Thyroid gland (tissue), 4 donors: ENCODE data around the gene CCDC50. TPM values are rescaled to one million over a fixed set of nuclear protein-coding genes. Genes with fewer than 3 reads are reported as not detected.

Experiments
- DNase-seq, 2 donors: peaks; one replicate each; pipeline ENCODE4 v3.0.0-alpha.2; 2019
- H3K27ac ChIP-seq, 3 donors: fragments of 200-600 bp; sonication (generic); 1 replicate in 2 of 3; 2 replicates in 1 of 3; pipeline ENCODE4 v1.5.1; 2016 to 2019; ENCODE audit warnings: mild to moderate bottlenecking in 1 of 3, moderate library complexity in 1 of 3
- H3K27me3 ChIP-seq: fragments of 200-600 bp; sonication (generic); one replicate; pipeline ENCODE4 v1.5.1; 2019
- H3K36me3 ChIP-seq, 2 donors: fragments of 200-600 bp; sonication (generic); one replicate each; pipeline ENCODE4 v1.5.1; 2016 to 2019
- H3K4me1 ChIP-seq, 2 donors: fragments of 200-600 bp; sonication (generic); one replicate each; pipeline ENCODE4 v1.5.1; 2017 to 2019
- H3K4me3 ChIP-seq, 3 donors: fragments of 200-600 bp; sonication (generic); replicated peaks in 1 of 3; 1 replicate in 2 of 3; 2 replicates in 1 of 3; pipeline ENCODE4 v1.5.1; 2016; ENCODE audit warnings: mild to moderate bottlenecking in 1 of 3
- H3K9me3 ChIP-seq: fragments of 200-600 bp; sonication (generic); one replicate; pipeline ENCODE4 v1.5.1; 2017
- CTCF ChIP-seq, 6 experiments: fragments of 200-600 bp in 3 of 6; fragments of 450-650 bp in 3 of 6; sonication (generic) in 3 of 6; IDR thresholded peaks; one replicate each; pipeline ENCODE4 v1.5.1; 2016 to 2019; ENCODE audit warnings: antibody characterized with exemption in 6 of 6, mild to moderate bottlenecking in 2 of 6, inconsistent platforms in 1 of 6, moderate library complexity in 1 of 6
- POLR2A ChIP-seq, 2 donors: fragments of 450-650 bp; IDR thresholded peaks; one replicate each; pipeline ENCODE4 v1.6.1; 2017; ENCODE audit warnings: antibody characterized with exemption in 2 of 2, mild to moderate bottlenecking in 2 of 2, moderate library complexity in 1 of 2
- WGBS, 2 donors: methylation state at CpG; one replicate each; pipeline ENCODE4 v1.1.5; 2017; 5-methylcytosine and 5-hydroxymethylcytosine counted together
- intact Hi-C: fragments of 100-400 bp; cut with DNase I; formaldehyde crosslinking; loops from one replicate; pipeline ENCODE4 v1.15.1; 2023
- total RNA-seq, 4 donors: library from RNA; depleted of rRNA; stranded (reverse); fragments of >200 nt; gene quantifications; one replicate each; pipeline ENCODE4 v1.2.3, GENCODE V29; 2016

CCDC50 gene
- total RNA-seq, 4 donors from 2014 or later = 63.3 to 104 (median 91.1) TPM

GRCh38 chr3:191358929-191359328 is 29.7 kb downstream of the CCDC50 start:
- DNase-seq = no peak
- no peaks in the 10 kb centered on the region for H3K27me3 ChIP-seq
- TF ChIP-seq CTCF (IDR thresholded peaks at IDR 0.05) (no peak), POLR2A (IDR thresholded peaks at IDR 0.05) (no peak)
- 72 to 91% methylated on average over 2 of the region's 2 CpGs for WGBS, 2 donors
- no peak overlapping the region for H3K27ac ChIP-seq
- intact Hi-C loops = no loop called here
- no peak overlapping the region for H3K4me3 ChIP-seq
- H3K9me3 ChIP-seq = no peaks in the 10 kb centered on the region
- H3K36me3 ChIP-seq = peaks cover 0 to 7% of the 10 kb centered on the region in 2 donors
- H3K4me1 ChIP-seq = peaks cover 14 to 29% of the 10 kb centered on the region in 2 donors

- peaks cover 14 to 25% of the 10 kb centered on the region in 2 donors for H3K4me1 ChIP-seq
- H3K4me3 ChIP-seq = no peak overlapping the region
- DNase-seq = no peak
- H3K9me3 ChIP-seq = no peaks in the 10 kb centered on the region
- H3K27ac ChIP-seq = no peak overlapping the region
- intact Hi-C loops = no loop called here
- TF ChIP-seq CTCF (IDR thresholded peaks at IDR 0.05) = no peak
- TF ChIP-seq POLR2A (IDR thresholded peaks at IDR 0.05) = no peak
- 91 to 96% methylated on average over 3 of the region's 3 CpGs for WGBS, 2 donors
- no peaks in the 10 kb centered on the region for H3K27me3 ChIP-seq
- H3K36me3 ChIP-seq = peaks cover 0 to 12% of the 10 kb centered on the region in 2 donors
Measured at GRCh38 chr3:191360620-191361019, 31.4 kb downstream of the CCDC50 start.

GRCh38 chr3:191361456-191361855 is 32.3 kb downstream of the CCDC50 start:
- intact Hi-C loops = no loop called here
- 100% methylated on average over 1 of the region's 1 CpG for WGBS, 2 donors

GRCh38 chr3:191362037-191362436 is 32.8 kb downstream of the CCDC50 start:
- H3K27me3 ChIP-seq = no peaks in the 10 kb centered on the region
- 38 to 39% methylated on average over 4 of the region's 4 CpGs for WGBS, 2 donors
- no peak overlapping the region for H3K27ac ChIP-seq
- TF ChIP-seq POLR2A (IDR thresholded peaks at IDR 0.05) (no peak), CTCF (IDR thresholded peaks at IDR 0.05) (no peak)
- H3K36me3 ChIP-seq = peaks cover 0 to 12% of the 10 kb centered on the region in 2 donors
- peak; percentile 55 to 61 for DNase-seq
- intact Hi-C loops = no loop called here
- peaks cover 7 to 11% of the 10 kb centered on the region in 2 donors for H3K4me1 ChIP-seq
- H3K9me3 ChIP-seq = no peaks in the 10 kb centered on the region
- no peak overlapping the region for H3K4me3 ChIP-seq

More at GRCh38 chr3:191361456-191361855, 32.3 kb downstream of the CCDC50 start:
- Histone ChIP-seq H3K4me1 (peaks cover 13 to 16% of the 10 kb centered on the region in 2 donors), H3K27ac (peak overlapping the region in 1 of 3 donors; percentile 8), H3K36me3 (peaks cover 0 to 12% of the 10 kb centered on the region in 2 donors), H3K27me3 (no peaks in the 10 kb centered on the region), H3K4me3 (no peak overlapping the region), H3K9me3 (no peaks in the 10 kb centered on the region)
- TF ChIP-seq POLR2A (IDR thresholded peaks at IDR 0.05) (no peak), CTCF (IDR thresholded peaks at IDR 0.05) (no peak)
- no peak for DNase-seq

GRCh38 chr3:191362524-191363090 is 33.4 kb downstream of the CCDC50 start:
- Histone ChIP-seq H3K9me3 (no peaks in the 10 kb centered on the region), H3K4me1 (peaks cover 4 to 7% of the 10 kb centered on the region in 2 donors), H3K27me3 (no peaks in the 10 kb centered on the region), H3K4me3 (no peak overlapping the region), H3K27ac (no peak overlapping the region), H3K36me3 (peaks cover 0 to 12% of the 10 kb centered on the region in 2 donors)
- no peak for TF ChIP-seq CTCF (IDR thresholded peaks at IDR 0.05)
- TF ChIP-seq POLR2A (IDR thresholded peaks at IDR 0.05) = no peak
- intact Hi-C loops = no loop called here
- WGBS, 2 donors = 91 to 93% methylated on average over 2 of the region's 2 CpGs
- no peak for DNase-seq
